OCI-LY3 (cell line): ENCODE measurements around the gene RNF152.

Experiments used
- H2AFZ ChIP-seq: fragments of 200-600, 300-600 bp; shearing (Covaris generic); 2 replicates; pipeline ENCODE4 v1.6.0; 2014; ENCODE audit warnings: antibody characterized with exemption, low read depth, low read length
- H3K27ac ChIP-seq: fragments of 200-600, 300-600 bp; sonication (generic); 2 replicates; pipeline ENCODE4 v1.5.1; 2014; ENCODE audit warnings: mild to moderate bottlenecking, low read length, moderate library complexity, mixed read lengths
- H3K27me3 ChIP-seq: fragments of 200-600, 300-600 bp; sonication (generic); 2 replicates; pipeline ENCODE4 v1.6.1; 2014; ENCODE audit warnings: low read depth, low read length, mixed read lengths
- H3K36me3 ChIP-seq: fragments of 200-600, 300-600 bp; sonication (generic); replicated peaks from 2 replicates; pipeline ENCODE3; 2014; ENCODE audit warnings: low read depth, low read length, mixed read lengths
- H3K4me1 ChIP-seq: fragments of 300-600, 200-600 bp; sonication (generic); 2 replicates; pipeline ENCODE4 v1.6.1; 2014; ENCODE audit warnings: low read length, mixed read lengths
- H3K4me2 ChIP-seq: fragments of 200-600, 300-600 bp; sonication (generic); 2 replicates; pipeline ENCODE4 v1.6.1; 2014; ENCODE audit warnings: low read length, mixed read lengths
- H3K4me3 ChIP-seq: fragments of 300-600, 200-600 bp; sonication (generic); 2 replicates; pipeline ENCODE4 v1.5.1; 2014; ENCODE audit warnings: antibody characterized with exemption, mild to moderate bottlenecking, low read length, moderate library complexity
- H3K79me2 ChIP-seq: fragments of 300-600, 200-600 bp; shearing (Covaris generic); 2 replicates; pipeline ENCODE4 v1.6.1; 2014; ENCODE audit warnings: mild to moderate bottlenecking, low read length, mixed read lengths
- H3K9ac ChIP-seq: fragments of 300-600, 200-600 bp; shearing (Covaris generic); 2 replicates; pipeline ENCODE4 v1.6.0; 2014; ENCODE audit warnings: mild to moderate bottlenecking, low read length, moderate library complexity
- H3K9me3 ChIP-seq: fragments of 200-600, 300-600 bp; shearing (Covaris generic); 2 replicates; pipeline ENCODE4 v1.6.1; 2014; ENCODE audit warnings: low read length, mixed read lengths; ENCODE audit not compliant: insufficient read depth
- H4K20me1 ChIP-seq: fragments of 200-600, 300-600 bp; sonication (generic); 2 replicates; pipeline ENCODE4 v1.6.1; 2016; ENCODE audit warnings: low read length, mixed read lengths; ENCODE audit not compliant: insufficient read depth
- EZH2phosphoT487 ChIP-seq: fragments of 200-600 bp; shearing (Covaris generic); IDR thresholded peaks from 2 replicates; pipeline ENCODE4 v1.6.1; 2018; ENCODE audit warnings: antibody characterized with exemption, mixed run types, low read depth
- TF ChIP-seq, protein P1 (sequence below): fragments of 200-600, 300-600 bp; sonication (generic); IDR thresholded peaks from 2 replicates; pipeline ENCODE4 v1.5.1; 2014; ENCODE audit warnings: antibody characterized with exemption, low read length, low read depth

The RNF152 gene

DNA sequence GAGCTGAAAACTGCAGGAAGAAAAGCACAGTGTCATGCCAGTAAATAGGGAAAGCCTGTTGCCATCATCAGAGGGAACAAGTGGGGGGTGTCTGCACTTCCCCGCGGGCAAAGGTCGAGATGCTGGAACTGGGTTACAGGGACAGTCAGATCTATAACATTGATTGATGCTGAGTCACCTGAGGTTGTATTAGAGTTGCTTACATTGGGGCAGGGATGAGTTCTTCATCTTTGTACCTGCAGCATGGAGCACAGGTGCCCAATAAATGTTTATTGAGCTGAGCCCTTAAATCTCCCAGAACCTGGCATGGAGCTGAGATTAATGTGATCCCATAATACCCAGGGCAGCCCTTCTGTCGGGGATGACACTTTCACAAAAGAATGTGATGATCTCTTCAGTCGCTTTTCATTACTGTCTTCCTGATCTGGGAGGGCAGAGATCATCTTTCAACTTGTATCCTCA, 5.9 kb upstream of the RNF152 start:
- Histone ChIP-seq H3K27ac (no peak overlapping the region), H3K9ac (no peak overlapping the region), H2AFZ (no peak overlapping the region), H3K9me3 (no peaks in the 10 kb centered on the region), H3K27me3 (peaks cover 35% of the 10 kb centered on the region), H3K4me3 (no peak overlapping the region), H3K36me3 (no peaks in the 10 kb centered on the region), H3K79me2 (no peaks in the 10 kb centered on the region), H3K4me2 (no peak overlapping the region), H4K20me1 (peaks cover 5% of the 10 kb centered on the region; the same call in 1 of the 2 replicates), H3K4me1 (no peaks in the 10 kb centered on the region)
- no peak for TF ChIP-seq EZH2phosphoT487
- TF ChIP-seq, protein P1, sequence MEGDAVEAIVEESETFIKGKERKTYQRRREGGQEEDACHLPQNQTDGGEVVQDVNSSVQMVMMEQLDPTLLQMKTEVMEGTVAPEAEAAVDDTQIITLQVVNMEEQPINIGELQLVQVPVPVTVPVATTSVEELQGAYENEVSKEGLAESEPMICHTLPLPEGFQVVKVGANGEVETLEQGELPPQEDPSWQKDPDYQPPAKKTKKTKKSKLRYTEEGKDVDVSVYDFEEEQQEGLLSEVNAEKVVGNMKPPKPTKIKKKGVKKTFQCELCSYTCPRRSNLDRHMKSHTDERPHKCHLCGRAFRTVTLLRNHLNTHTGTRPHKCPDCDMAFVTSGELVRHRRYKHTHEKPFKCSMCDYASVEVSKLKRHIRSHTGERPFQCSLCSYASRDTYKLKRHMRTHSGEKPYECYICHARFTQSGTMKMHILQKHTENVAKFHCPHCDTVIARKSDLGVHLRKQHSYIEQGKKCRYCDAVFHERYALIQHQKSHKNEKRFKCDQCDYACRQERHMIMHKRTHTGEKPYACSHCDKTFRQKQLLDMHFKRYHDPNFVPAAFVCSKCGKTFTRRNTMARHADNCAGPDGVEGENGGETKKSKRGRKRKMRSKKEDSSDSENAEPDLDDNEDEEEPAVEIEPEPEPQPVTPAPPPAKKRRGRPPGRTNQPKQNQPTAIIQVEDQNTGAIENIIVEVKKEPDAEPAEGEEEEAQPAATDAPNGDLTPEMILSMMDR, result no peak

DNA sequence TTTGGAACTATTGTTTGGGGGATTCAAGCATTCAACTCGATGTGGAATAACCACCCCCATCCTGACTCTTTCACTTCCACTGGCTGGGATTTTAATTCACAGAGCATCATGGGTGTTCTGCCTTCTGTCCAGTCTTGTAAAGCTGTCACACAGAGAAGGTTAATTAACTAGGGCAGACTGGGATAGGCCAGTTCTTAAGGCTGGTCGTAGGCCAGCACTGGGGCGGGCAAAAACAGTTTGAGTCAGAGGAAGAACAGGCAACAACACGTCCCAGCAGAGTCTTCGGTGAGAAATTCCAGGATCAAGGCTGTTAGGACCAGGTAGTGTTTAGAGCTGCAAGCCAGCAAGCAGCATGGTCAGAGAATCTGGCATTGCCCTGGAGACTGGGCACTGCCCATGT, 4.0 kb upstream of the RNF152 start:
- no peak overlapping the region for H3K4me3 ChIP-seq
- no peaks in the 10 kb centered on the region for H3K4me1 ChIP-seq
- H4K20me1 ChIP-seq, result no peaks in the 10 kb centered on the region
- H3K4me2 ChIP-seq, result no peak overlapping the region
- no peaks in the 10 kb centered on the region for H3K79me2 ChIP-seq
- no peaks in the 10 kb centered on the region for H3K36me3 ChIP-seq
- no peak overlapping the region for H2AFZ ChIP-seq
- H3K9ac ChIP-seq, result no peak overlapping the region
- H3K27me3 ChIP-seq, result peaks cover 33% of the 10 kb centered on the region
- no peaks in the 10 kb centered on the region for H3K9me3 ChIP-seq
- H3K27ac ChIP-seq, result no peak overlapping the region
- no peak for TF ChIP-seq EZH2phosphoT487
- TF ChIP-seq, protein P1, result no peak

DNA sequence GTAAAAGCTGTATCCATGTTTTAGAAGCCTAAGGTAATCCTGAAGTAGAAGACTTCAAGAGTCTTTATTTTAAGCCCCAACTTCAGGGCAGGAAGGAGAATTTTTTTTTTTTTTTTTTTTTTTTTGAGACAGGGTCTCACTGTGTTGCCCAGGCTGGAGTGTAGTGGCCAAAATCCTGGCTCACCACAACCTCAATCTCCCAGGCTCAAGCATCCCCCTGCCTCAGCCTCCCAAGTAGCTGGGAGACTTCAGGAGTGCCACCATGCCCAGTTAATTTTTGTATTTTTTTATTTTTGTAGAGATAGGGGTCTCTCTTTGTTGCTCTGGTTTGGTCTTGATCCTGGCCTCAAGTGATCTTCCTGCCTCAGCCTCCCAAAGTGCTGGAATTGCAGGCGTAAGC, 3.3 kb upstream of the RNF152 start:
- Histone ChIP-seq H3K36me3 (no peaks in the 10 kb centered on the region), H3K27me3 (peaks cover 35% of the 10 kb centered on the region), H3K27ac (no peak overlapping the region), H3K4me2 (no peak overlapping the region), H3K79me2 (no peaks in the 10 kb centered on the region), H3K9me3 (no peaks in the 10 kb centered on the region), H3K4me1 (no peaks in the 10 kb centered on the region), H4K20me1 (no peaks in the 10 kb centered on the region), H2AFZ (no peak overlapping the region), H3K9ac (no peak overlapping the region), H3K4me3 (no peak overlapping the region)
- TF ChIP-seq, protein P1, result no peak
- TF ChIP-seq EZH2phosphoT487, result no peak

GRCh38 chr18:61894751-61895524, 2.1 kb upstream of the RNF152 start:
- H3K9ac ChIP-seq, result no peak overlapping the region
- H3K4me2 ChIP-seq, result no peak overlapping the region
- TF ChIP-seq, protein P1, result no peak
- TF ChIP-seq EZH2phosphoT487, result no peak
- H3K79me2 ChIP-seq, result no peaks in the 10 kb centered on the region
- H2AFZ ChIP-seq, result no peak overlapping the region
- no peaks in the 10 kb centered on the region for H3K4me1 ChIP-seq
- no peaks in the 10 kb centered on the region for H3K36me3 ChIP-seq
- H3K9me3 ChIP-seq, result no peaks in the 10 kb centered on the region
- H3K27me3 ChIP-seq, result peaks cover 40% of the 10 kb centered on the region
- no peak overlapping the region for H3K4me3 ChIP-seq
- H3K27ac ChIP-seq, result no peak overlapping the region
- H4K20me1 ChIP-seq, result no peaks in the 10 kb centered on the region
